IMR-90 (cell line): ENCODE data around the gene PLEKHD1.

Experiments
- BHLHE40 ChIP-seq: fragments of 150-350 bp; IDR thresholded peaks from 2 replicates; pipeline ENCODE4 v1.6.1; 2016; ENCODE audit warnings: mild to moderate bottlenecking, low read depth, low read length
- CEBPB ChIP-seq: IDR thresholded peaks from 2 replicates; pipeline ENCODE4 v1.6.1; 2012; ENCODE audit warnings: low read depth, low read length, improper control_type of control experiment
- CHD1 ChIP-seq: IDR thresholded peaks from 2 replicates; pipeline ENCODE4 v1.6.1; 2012; ENCODE audit warnings: low read depth, low read length, improper control_type of control experiment
- CTCF ChIP-seq: conservative IDR thresholded peaks from 2 replicates; pipeline ENCODE4 v1.5.1; 2012; ENCODE audit warnings: mild to moderate bottlenecking, low read depth, low read length, improper control_type of control experiment
- ELK1 ChIP-seq: fragments of 150-350 bp; IDR thresholded peaks from 2 replicates; pipeline ENCODE4 v1.6.1; 2016; ENCODE audit warnings: low read depth, mild to moderate bottlenecking, low read length, moderate library complexity, borderline replicate concordance
- FOS ChIP-seq: fragments of 150-350 bp; IDR thresholded peaks from 2 replicates; pipeline ENCODE4 v1.6.1; 2016; ENCODE audit warnings: low read depth, low read length
- MAZ ChIP-seq: IDR thresholded peaks from 2 replicates; pipeline ENCODE4 v1.6.1; 2012; ENCODE audit warnings: low read depth, mild to moderate bottlenecking, low read length, improper control_type of control experiment, moderate library complexity, borderline replicate concordance
- MXI1 ChIP-seq: IDR thresholded peaks from 2 replicates; pipeline ENCODE4 v1.6.1; 2012; ENCODE audit warnings: low read depth, mild to moderate bottlenecking, low read length, moderate library complexity, borderline replicate concordance
- POLR2A ChIP-seq: IDR thresholded peaks from 2 replicates; pipeline ENCODE4 v1.6.1; 2012; ENCODE audit warnings: mild to moderate bottlenecking, low read depth, low read length
- RCOR1 ChIP-seq: IDR thresholded peaks from 2 replicates; pipeline ENCODE4 v1.6.1; 2012; ENCODE audit warnings: mild to moderate bottlenecking, low read length, improper control_type of control experiment; ENCODE audit not compliant: insufficient replicate concordance
- RFX5 ChIP-seq: IDR thresholded peaks from 2 replicates; pipeline ENCODE4 v1.8.0; 2012; ENCODE audit warnings: low read depth, mild to moderate bottlenecking, low read length, moderate library complexity
- USF2 ChIP-seq: fragments of 150-350 bp; IDR thresholded peaks from 2 replicates; pipeline ENCODE4 v1.6.1; 2017; ENCODE audit warnings: mild to moderate bottlenecking, antibody characterized with exemption, low read length, low read depth

- TF ChIP-seq CHD1 (no peak), CTCF (no peak), FOS (no peak), POLR2A (no peak), ELK1 (no peak), USF2 (no peak), CEBPB (no peak), MAZ (no peak), RFX5 (no peak), BHLHE40 (no peak), RCOR1 (no peak), MXI1 (no peak)
Measured at GRCh38 chr14:69479696-69480095, 4.8 kb upstream of the PLEKHD1 start.
